HG03432 (cell line): Measurements from ENCODE around the gene VRTN.
"Not testable (repeated sequence)": the region's sequence is repeated elsewhere in the genome, so short reads cannot be mapped to it uniquely, and the experiment has no call there.

ENCODE experiments used
- ATAC-seq: cut with Tn5 transposase; IDR thresholded peaks from one replicate; pipeline ENCODE4 v1.9.1; 2021; ENCODE audit warnings: mild to moderate bottlenecking, moderate library complexity; ENCODE audit not compliant: unreplicated experiment

Gene VRTN, protein sequence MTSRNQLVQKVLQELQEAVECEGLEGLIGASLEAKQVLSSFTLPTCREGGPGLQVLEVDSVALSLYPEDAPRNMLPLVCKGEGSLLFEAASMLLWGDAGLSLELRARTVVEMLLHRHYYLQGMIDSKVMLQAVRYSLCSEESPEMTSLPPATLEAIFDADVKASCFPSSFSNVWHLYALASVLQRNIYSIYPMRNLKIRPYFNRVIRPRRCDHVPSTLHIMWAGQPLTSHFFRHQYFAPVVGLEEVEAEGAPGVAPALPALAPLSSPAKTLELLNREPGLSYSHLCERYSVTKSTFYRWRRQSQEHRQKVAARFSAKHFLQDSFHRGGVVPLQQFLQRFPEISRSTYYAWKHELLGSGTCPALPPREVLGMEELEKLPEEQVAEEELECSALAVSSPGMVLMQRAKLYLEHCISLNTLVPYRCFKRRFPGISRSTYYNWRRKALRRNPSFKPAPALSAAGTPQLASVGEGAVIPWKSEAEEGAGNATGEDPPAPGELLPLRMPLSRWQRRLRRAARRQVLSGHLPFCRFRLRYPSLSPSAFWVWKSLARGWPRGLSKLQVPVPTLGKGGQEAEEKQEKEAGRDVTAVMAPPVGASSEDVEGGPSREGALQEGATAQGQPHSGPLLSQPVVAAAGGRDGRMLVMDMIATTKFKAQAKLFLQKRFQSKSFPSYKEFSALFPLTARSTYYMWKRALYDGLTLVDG

DNA sequence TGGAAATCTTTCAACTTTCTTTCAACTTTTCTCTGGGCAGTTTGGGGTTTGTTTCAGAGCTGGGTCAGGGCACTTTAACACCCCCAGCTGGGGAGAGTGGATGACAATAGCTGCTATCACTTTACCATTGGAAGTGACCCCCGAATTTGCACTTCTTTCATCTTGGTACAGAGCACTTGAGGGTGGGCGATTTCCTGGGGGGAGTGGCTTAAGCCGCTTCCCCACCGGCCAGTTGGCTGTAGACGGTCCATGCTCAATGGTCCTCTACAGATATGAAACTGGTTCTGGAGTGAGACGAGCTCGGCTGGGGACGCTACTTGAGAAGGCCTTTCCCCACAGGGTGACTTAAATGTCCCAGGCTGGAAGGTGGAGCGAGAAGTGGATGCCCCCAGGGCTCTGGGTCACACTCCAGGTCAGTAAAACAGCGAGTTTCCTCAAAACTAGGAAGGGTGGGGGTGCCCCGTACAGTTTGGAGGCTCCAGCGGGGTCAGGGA lies at the start of gene VRTN:
Gene VRTN, plus strand, starts transcription at position 231 of the 494 bp plus-strand sequence. CDS start 8,313 bp downstream, outside the sequence.
- no peak for ATAC-seq

DNA sequence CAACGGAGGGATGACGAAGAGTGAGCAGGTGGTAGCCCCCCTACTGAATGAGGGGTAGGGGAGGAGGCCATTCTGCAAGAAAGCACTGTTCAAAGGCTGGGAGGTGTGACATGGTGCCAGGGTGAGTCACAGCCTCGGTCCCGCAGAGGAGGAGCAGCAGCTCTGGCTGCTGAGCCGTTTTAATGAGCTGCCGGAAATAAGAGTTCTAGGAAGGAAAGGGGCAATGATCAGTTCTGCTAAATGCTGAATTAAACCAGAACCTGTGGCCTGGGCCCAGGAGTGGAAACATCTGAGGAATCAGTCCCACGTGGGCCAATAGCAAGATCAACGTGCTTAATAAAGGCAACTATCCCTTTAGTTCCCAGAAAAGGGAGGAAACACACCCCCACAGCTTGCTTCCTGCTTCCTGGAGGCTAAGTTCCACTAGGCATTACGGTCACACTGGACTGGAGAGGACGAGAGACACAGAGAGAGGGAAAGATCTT lies 49.2 kb upstream of the VRTN start:
- no peak for ATAC-seq

DNA sequence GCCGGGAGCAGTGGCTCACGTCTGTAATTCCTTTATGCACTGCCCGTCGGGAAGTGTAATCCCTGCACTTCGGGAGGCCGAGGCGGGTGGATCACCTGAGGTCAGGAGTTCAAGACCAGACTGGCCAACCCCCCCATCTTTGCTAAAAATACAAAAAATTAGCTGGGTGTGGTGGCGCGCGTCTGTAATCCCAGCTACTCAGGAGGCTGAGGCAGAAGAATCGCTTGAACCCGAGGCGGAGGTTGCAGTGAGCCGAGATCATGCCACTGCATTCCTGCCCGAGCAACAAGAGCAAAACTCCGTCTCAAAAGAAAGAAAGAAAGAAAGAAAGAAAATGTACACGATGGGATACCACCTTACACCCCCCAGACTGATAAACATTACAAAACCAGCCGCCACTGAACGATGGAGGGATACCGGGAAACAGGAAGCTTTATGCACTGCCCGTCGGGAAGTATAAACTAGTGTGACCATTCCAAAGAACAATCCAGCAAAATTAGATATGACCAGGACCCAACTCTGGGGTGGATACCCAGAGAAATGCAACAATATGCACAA lies 46.6 kb upstream of the VRTN start:
- ATAC-seq, result no peak

DNA sequence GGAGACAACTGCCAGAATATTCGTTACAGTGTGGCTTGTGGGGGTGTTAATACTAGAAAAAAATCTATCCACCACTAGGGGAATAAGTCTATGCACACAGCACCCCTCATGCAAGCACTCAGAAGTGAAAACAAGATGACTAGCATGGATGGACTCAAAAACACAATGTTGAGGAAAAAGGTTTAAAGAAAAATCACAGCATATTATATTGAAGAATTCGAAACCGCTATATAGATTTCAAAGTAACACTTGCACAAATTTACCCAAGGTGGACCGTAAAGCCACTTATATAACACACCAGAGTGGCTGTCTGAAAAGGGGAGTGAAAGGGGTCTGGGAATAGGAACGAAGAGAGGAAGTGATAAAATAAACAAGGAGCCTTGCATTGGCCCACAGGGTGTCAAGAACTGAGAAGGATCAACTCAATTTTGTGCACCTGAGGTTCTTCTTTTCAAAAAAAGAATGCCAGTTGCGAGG lies 46.1 kb upstream of the VRTN start:
- peak; percentile 55 for ATAC-seq

DNA sequence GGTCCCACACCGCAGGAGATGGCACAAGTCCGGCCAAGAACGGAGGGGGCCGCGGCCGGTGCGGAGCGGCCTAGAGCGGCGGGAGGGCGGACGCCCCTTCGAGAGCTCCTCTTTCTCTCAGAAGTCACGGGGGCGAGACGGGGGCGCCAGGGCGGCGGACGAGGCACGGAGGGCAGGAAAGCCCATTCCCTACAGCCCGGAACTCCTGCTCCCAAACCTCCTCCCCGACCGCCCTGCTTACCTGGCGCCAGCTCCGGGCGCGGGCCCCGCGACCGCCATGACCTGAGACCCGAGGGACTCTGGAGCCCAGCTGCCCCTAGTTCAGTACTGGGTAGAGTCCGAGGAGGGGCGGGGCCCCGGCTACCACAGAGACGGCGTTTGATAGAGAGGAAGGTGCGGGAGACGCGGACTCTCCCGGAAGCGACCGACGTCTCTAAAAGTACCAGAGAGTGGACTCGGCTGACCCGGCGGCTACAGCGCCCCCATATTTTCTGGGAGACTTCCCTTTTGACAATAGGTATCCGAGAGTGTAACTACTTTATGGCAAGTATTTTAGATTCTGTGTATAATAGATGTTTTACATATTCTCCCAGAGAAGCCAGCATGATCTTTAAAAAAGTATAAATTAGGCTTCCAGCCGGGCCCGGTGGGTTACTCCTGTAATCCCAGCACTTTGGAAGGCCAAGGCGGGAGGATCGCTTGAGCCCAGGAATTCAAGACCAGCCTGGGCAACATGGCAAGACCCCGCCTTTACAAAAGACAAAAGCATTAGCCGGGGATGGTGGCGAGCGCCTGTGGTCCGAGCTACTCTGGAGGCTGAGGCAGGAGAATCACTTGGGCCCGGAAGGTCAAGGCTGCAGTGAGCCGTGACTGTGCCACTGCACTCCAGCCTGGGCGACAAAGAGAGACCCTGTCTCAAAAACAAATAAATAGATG lies 45.4 kb upstream of the VRTN start, which contains the start of gene ABCD4:
Gene ABCD4, minus strand, starts transcription at position 301 of the 936 bp plus-strand sequence. Its CDS starts 22 bp downstream, at position 279.
- peak; percentile 98 for ATAC-seq

DNA sequence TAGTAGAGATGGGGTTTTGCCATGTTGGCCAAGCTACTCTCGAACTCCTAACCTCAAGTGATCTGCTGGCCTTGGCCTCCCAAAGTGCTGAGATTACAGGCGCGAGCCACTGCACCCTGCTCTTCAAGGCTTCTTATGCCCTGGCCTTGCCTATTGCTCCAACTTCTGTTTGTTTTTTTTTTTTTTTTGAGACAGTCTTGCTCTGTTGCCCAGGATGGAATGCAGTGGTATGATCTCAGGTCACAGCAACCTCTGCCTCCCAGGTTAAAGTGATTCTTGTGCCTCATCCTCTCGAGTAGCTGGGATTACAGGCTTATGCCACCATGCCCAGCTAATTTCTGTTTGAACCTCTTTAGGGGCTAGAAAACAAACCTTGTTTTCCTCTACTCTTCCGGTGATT lies 39.6 kb upstream of the VRTN start:
- ATAC-seq, result no peak

DNA sequence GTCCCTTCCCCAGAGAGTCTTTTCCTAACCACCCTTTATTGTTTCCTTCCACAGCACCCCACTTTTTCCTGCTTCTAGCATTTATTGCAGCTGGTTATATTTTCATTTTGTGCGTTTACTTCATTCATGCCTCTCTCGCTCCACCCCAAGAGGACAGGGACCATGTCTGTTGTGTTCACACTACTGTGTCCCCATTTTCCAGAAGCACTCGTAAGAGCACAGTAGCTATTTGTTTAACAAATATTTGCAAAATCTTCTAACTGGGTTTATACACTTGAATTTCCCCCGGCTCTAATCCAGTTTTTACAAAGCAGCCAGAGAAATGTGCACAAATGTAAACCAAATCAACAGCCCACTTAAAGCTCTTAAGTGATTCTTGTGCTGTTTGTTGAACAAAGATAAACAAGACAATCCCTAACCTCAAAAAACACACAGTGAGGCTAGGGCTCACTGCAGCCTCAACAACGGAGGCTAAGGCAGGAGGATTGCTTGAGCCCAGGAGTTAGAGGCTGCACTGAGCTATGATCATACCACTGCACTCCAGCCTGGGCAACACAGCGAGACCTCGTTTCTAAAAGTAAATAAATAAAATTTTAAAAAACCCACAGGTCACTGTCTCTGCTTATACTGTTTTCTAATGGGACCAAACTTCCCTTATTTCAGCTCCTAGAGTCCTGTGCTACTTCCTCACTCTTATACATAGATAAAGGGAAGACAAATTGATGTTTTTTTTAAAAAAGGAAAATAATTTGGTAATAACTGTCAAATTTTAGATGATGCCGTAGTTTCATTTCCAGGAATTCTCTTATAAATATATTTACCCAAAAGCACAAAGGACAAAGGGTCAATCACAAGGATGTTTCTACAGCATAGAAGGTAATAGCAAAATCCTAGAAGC lies 38.9 kb upstream of the VRTN start:
- no peak for ATAC-seq

DNA sequence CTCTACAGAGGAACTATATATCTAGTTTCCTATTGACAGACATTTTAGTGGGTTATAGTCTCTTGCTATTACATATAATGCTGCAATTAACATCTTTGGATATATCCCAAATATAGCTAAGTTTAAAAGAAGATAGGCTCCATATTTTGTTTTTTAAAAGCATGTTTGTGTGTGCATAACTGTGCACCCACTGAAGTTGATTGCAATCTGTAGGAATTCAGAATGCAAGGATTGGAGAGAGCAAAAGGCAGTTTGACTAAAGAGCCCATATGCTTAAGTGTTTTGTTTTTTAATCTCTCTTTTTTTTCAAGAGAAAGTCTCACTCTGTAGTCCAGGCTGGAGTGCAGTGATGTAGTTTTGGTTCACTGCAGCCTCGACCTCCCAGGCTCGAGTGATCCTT lies 36.1 kb upstream of the VRTN start:
- no peak for ATAC-seq

DNA sequence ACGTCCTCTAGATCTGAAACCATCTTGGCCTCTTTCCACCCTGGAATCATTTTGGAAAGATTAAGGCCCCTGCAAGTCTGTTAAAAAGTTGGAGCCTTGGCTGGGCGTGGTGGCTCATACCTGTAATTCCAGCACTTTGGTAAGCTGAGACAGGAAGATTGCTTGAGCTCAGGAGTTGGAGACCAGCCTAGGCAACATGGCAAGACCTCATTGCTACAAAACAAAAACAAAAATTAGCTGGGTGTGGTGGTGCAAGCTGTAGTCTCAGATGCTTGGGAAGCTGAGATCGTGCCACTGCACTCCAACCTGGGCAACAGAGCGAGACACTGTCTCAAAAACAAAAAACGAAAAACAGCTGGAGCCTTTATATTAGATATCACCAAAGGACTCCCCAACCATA lies 34.7 kb upstream of the VRTN start:
- ATAC-seq, result no peak

DNA sequence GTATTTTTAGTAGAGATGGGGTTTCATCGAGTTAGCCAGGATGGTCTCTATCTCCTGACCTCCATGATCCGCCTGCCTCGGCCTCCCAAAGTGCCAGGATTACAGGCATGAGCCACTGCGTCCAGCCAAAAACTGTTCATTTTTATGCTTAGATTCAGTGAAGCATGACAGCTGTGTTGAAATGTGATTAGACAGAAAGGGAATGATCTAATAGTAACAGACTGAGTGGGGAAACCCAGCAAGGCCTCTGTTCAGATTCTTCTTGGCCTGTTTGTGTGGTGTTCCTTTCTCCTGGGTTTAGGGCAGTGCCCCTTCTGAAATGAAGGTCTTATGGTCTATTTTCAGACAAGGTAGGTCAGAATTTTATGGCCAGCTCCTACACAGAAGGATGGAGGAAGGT lies 33.7 kb upstream of the VRTN start:
- ATAC-seq, result no peak

DNA sequence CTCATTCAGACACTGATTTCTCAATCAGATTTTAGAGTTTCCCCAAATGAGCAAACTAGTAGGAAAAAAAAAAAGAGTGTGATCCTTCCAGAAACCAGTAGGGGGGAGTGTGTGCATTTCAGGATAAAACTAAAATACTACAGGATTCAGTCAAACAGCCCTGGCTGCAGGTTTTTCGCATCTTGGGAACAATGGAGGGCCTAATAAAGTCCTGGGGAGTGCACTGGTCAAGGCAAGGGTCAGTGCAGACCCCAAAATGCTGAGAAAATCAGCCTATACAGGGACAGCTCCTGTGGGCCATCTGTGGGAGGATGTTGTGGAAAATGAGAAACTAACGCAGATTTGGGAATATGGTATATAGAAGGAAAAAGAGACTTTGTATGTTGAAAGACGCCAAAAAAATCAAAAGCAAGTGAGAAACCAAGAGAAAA lies 23.3 kb upstream of the VRTN start:
- ATAC-seq, result no peak

DNA sequence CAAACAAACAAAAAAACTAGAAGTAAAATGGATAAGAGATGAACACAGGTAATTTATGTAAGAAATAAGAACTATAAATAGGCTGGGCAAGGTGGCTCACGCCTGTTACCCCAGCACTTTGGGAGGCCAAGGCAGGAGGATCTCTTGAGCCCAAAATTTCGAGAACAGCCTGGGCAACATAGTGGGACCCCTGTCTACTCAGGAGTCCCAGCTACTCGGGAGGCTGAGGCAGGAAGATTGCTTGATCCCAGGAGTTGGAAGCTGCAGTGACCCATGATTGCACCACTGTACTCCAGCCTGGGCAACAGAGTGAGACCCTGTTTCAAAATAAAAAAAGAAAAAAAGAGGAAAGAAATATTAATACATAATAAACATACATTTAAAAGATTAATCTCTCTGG lies 22.8 kb upstream of the VRTN start:
- ATAC-seq, result no peak

DNA sequence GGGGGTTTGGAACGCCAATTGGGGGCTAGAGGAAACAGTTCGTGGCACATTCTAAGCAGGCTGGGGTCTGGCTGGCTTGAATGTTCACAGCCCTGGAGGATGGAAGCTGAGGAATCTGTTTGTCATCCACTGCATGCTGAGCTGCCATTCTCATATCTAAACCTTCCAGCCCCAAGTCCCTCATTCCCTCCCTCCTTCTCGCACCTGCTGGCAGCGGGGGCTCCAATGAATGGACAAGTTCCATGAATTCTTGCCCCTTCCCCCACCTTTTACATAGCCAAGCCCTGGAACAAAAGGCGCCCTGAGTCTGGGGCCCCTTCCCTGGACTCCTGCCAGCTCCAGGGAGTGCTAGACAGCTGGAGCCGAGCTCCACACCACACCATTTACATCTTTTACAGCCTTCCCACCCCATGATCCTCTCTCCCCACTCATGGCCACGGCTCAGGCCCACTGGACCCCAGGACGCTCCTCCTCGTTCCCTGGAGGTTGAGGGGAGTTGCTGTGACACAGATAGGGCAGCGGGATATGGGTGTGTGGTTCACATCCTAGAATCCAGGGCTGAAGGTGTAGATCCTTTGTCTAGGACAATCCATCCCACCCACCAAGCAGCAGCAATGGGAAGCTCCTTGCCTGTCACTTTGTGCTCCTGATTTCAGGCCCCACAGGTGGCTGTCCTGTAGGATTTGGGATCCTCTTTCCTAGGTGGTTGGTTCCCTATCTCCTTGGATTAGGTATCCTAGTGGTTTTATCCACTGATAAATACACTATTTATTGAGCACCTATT lies 21.7 kb upstream of the VRTN start:
- no peak for ATAC-seq

DNA sequence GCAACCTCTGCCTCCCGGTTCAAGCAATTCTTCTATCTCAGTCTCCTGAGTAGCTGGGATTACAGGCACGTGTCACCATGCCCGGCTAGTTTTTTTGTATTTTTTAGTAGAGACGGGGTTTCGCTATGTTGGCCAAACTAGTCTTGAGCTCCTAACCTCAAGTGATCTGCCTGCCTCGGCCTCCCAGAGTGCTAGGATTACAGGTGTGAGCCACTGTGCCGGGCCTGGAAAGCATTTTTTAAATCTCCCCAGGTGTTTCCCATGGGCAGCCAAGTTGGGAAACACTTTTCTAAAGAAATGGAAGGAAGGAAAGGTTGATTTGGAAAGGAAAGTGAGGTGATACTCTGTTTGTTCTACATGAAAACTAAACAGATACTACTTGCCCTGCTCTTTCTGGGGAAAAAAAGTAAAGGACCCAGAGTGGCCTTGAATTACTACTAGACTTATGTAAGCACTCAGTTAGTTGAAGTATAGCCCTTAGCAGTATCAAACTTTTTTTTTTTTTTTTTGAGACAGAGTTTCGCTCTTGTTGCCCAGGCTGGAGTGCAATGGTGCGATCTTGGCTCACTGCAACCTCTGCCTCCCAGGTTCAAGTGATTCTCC lies 18.2 kb upstream of the VRTN start:
- ATAC-seq, result not testable (repeated sequence)

DNA sequence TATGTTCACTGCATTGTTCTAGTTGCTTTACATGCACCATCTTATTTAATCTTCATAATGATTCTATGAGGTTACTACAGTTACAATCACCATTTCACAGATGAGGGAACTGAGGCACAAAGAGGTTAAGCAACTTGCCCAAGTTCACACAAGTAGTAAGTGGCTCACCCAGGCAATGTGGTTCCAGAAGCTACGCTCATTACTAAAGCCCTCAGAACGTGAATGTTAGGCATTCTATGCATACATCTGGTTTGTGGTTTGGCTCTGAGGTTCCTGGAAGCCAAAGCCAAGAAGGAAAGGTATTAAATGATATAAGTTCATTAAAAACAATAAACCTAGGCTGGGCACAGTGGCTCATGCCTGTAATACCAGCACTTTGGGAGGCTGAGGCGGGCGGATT lies 14.4 kb upstream of the VRTN start:
- no peak for ATAC-seq

DNA sequence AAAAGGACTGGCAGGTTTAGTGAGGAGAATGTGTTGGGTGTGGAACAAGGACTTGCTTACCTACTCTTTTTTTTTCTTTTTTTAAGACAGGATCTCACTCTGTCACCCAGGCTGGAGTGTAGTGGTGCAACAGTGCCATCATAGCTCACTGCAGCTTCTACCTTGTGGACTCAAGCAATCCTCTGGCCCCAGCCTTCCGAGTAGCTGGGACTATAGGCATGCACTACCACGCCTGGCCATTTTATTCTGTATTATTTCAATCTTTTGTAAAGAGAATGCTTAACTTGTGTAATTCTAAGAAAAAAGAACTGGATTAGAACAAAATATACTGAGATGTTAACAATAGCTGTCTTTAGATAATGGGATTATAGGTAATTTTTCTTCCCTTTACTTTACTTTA lies 1.9 kb upstream of the VRTN start:
- ATAC-seq, result no peak

DNA sequence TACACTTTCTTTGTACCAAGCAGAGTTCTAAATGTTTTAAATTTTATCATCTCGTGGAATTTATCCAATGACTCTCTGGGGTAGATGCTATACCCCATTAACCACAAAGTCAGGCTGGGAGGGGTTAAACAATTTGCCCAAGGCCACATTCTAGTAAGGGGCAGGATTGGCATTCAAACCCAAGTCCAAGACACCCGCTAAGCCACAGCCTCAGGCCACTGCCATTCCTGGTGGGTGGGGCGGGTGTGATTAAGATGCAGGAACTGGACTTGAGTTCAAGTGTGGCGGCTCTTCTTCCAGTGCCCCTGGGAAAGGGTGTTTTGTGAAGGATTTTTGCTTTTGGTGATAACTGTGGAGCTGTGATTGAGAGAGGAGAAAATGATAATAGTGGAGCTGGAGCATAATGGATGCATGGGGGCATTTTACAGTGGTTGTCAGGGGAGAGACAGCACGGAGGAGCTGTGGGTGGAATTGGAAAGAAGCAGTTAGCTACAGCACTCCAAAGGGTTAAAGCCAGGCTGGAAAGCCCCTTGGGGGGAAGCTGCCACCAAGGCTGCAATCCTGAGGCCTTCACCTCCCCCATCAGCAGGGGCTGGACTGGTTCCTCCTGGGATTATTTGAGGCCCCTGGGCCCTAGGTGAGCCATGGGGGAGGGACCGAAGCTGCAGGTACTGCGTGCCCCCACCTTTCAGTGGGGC lies 1.0 kb upstream of the VRTN start:
- no peak for ATAC-seq

DNA sequence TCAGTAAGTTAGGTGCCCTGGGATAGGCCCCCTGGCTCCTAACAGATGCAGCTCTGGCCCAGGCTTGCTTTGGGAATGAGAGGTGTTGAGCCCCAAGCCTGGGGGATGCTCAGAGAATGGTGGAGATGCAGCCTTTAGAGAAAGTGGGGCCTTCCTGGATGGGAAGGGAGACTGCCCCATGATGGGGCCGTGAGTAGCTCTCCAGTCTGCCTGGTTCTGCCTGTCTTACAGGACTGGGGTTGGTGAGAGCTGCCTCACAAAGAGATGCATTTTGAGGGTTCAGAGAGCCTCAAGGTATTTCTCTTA lies 523 bp upstream of the VRTN start:
- ATAC-seq, result no peak
